A673 (cell line): Measurements from ENCODE around the gene RFC1. TPM values are rescaled to one million over a fixed set of nuclear protein-coding genes. Genes with fewer than 3 reads are reported as not detected.
"Not testable (repeated sequence)": the region's sequence is repeated elsewhere in the genome, so short reads cannot be mapped to it uniquely, and the experiment has no call there.

Experiments
- BruUV-seq: library from RNA; stranded (reverse); fragments of 400-500 nt; replicated peaks from 2 replicates; lab custom pipeline; 2021; lab: Mats Ljungman, UMichigan
- CTCF ChIA-PET: fragments of 300-600 bp; sonication (Branson Sonifier 250); formaldehyde crosslinking; loops from one replicate; lab custom pipeline; 2022; ENCODE audit warnings: antibody characterized with exemption; lab: Charles Lee
- POLR2A ChIA-PET: fragments of 300-600 bp; sonication (Branson Sonifier 250); formaldehyde crosslinking; loops from one replicate; lab custom pipeline; 2022; ENCODE audit warnings: antibody characterized with exemption; ENCODE audit not compliant: low non-redundant PET; lab: Charles Lee
- DNase-seq: peaks from one replicate; pipeline ENCODE4 v3.0.0-alpha.2; 2015; ENCODE audit warnings: low spot score
- H3K27ac ChIP-seq: fragments of 200-600 bp; sonication (generic); 2 replicates; pipeline ENCODE4 v1.5.1; 2016; ENCODE audit warnings: mixed run types, low read depth, mild to moderate bottlenecking, mixed read lengths, antibody characterized with exemption, low read length; ENCODE audit not compliant: poor library complexity, severe bottlenecking
- H3K27me3 ChIP-seq: fragments of 200-600 bp; sonication (generic); replicated peaks from 2 replicates; pipeline ENCODE4 v1.6.1; 2017; ENCODE audit warnings: mixed run types, low read depth, mild to moderate bottlenecking, mixed read lengths, antibody characterized with exemption, low read length; ENCODE audit not compliant: insufficient read depth, poor library complexity
- H3K36me3 ChIP-seq: fragments of 200-600 bp; sonication (generic); 2 replicates; pipeline ENCODE4 v1.6.1; 2016; ENCODE audit warnings: mixed run types, mild to moderate bottlenecking, mixed read lengths, antibody characterized with exemption, low read length; ENCODE audit not compliant: insufficient read depth, poor library complexity, severe bottlenecking
- H3K4me1 ChIP-seq: fragments of 200-600 bp; sonication (generic); 2 replicates; pipeline ENCODE4 v1.6.1; 2017; ENCODE audit warnings: mixed run types, mild to moderate bottlenecking, mixed read lengths, antibody characterized with exemption, low read length; ENCODE audit not compliant: insufficient read depth, poor library complexity, severe bottlenecking
- H3K4me3 ChIP-seq: fragments of 200-600 bp; sonication (generic); 2 replicates; pipeline ENCODE4 v1.5.1; 2016; ENCODE audit warnings: low read depth, mixed run types, mild to moderate bottlenecking, mixed read lengths, low read length; ENCODE audit not compliant: poor library complexity, severe bottlenecking
- H3K9me3 ChIP-seq: fragments of 200-600 bp; sonication (generic); 2 replicates; pipeline ENCODE4 v1.6.1; 2016; ENCODE audit warnings: mixed run types, low read depth, mild to moderate bottlenecking, mixed read lengths, antibody characterized with exemption, low read length; ENCODE audit not compliant: poor library complexity, severe bottlenecking
- CTCF ChIP-seq: fragments of 300-800, 200-600 bp; sonication (generic); conservative IDR thresholded peaks from 2 replicates; pipeline ENCODE4 v1.5.1; 2017; ENCODE audit warnings: low read depth, mild to moderate bottlenecking, antibody characterized with exemption, low read length, moderate library complexity, mixed read lengths
- EZH2 ChIP-seq: fragments of 200-600 bp; sonication (generic); IDR thresholded peaks from 2 replicates; pipeline ENCODE4 v1.6.1; 2017; ENCODE audit warnings: borderline replicate concordance, low read depth, mild to moderate bottlenecking, mixed read lengths, antibody characterized with exemption, low read length; ENCODE audit not compliant: poor library complexity, severe bottlenecking
- intact Hi-C: fragments of 100-400 bp; cut with micrococcal nuclease; formaldehyde crosslinking; loops from one replicate; pipeline ENCODE4 v1.10.0; 2022; ENCODE audit not compliant: unreplicated experiment
- total RNA-seq: library from RNA; stranded (reverse); gene quantifications from 2 replicates; pipeline ENCODE4 v1.2.3, GENCODE V29; 2021

The RFC1 gene
- total RNA-seq, 1 experiment from 2014 or later: 71.8 TPM

DNA sequence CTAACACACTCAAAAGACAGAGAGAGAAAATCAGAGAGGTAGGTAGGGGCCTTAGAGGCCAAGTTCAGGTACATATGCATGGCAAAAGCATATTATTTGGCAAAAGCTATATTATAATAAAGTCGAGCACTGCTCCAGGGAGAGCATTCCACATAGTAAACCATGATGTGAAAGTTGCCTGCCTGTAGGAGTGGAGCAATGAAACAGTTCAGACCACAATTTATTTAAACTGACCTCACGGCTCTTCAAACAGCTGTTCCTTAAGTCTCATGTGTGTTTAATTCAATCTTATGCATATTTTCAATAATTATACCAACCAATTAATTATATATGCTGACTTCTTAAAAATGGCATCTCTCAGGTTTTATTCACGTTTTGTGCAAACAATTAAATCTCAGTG lies 3.3 kb downstream of the RFC1 start:
- BruUV-seq: no TSS peak
- no peak for DNase-seq
- Histone ChIP-seq H3K27me3 (no peaks in the 10 kb centered on the region), H3K27ac (no peak overlapping the region), H3K4me3 (no peak overlapping the region), H3K9me3 (no peaks in the 10 kb centered on the region), H3K36me3 (no peaks in the 10 kb centered on the region), H3K4me1 (peaks cover 5% of the 10 kb centered on the region)
- CTCF ChIA-PET: no interaction called here
- no peak for TF ChIP-seq EZH2
- TF ChIP-seq CTCF: no peak
- intact Hi-C loops: no loop called here
- POLR2A ChIA-PET: no interaction called here

GRCh38 chr4:39360611-39361010 lies 5.6 kb downstream of the RFC1 start:
- CTCF ChIA-PET, intact Hi-C loops, H3K9me3 ChIP-seq, POLR2A ChIA-PET, H3K4me3 ChIP-seq, H3K27me3 ChIP-seq, BruUV-seq, DNase-seq, H3K27ac ChIP-seq, H3K36me3 ChIP-seq: not testable (repeated sequence)
- H3K4me1 ChIP-seq: peaks cover 12% of the 10 kb centered on the region

GRCh38 chr4:39357002-39357401 lies 9.2 kb downstream of the RFC1 start:
- peaks cover 29% of the 10 kb centered on the region for H3K4me1 ChIP-seq
- H3K27ac ChIP-seq: peak overlapping the region; percentile 57
- H3K36me3 ChIP-seq: no peaks in the 10 kb centered on the region
- POLR2A ChIA-PET: no interaction called here
- TF ChIP-seq EZH2: no peak
- no peak for TF ChIP-seq CTCF
- BruUV-seq: no TSS peak
- DNase-seq: no peak
- no peak overlapping the region for H3K4me3 ChIP-seq
- CTCF ChIA-PET: no interaction called here
- no peaks in the 10 kb centered on the region for H3K27me3 ChIP-seq
- H3K9me3 ChIP-seq: no peaks in the 10 kb centered on the region
- intact Hi-C loops: no loop called here

GRCh38 chr4:39354254-39354552 lies 12.0 kb downstream of the RFC1 start:
- CTCF ChIA-PET: no interaction called here

More at GRCh38 chr4:39354254-39354552, 12.0 kb downstream of the RFC1 start:
- no peak for DNase-seq
- Histone ChIP-seq H3K9me3 (no peaks in the 10 kb centered on the region), H3K27ac (peak overlapping the region; percentile 95), H3K27me3 (no peaks in the 10 kb centered on the region), H3K36me3 (peaks cover 23% of the 10 kb centered on the region), H3K4me1 (peaks cover 29% of the 10 kb centered on the region), H3K4me3 (peak overlapping the region; percentile 48)
- POLR2A ChIA-PET: no interaction called here
- no TSS peak for BruUV-seq
- intact Hi-C loops: no loop called here
- no peak for TF ChIP-seq EZH2
- no peak for TF ChIP-seq CTCF
